Brain microvascular endothelial cell (primary cell): ENCODE data around the gene RCBTB1.

Source experiments
- DNase-seq: peaks from one replicate; pipeline ENCODE4 v3.0.0-alpha.2; 2020
- H3K27ac ChIP-seq: fragments of 250-450 bp; sonication (Bioruptor Pico); 2 replicates; pipeline ENCODE4 v1.5.1; 2020; ENCODE audit warnings: mild to moderate bottlenecking, moderate library complexity
- H3K27me3 ChIP-seq: fragments of 250-450 bp; sonication (Bioruptor Pico); replicated peaks from 2 replicates; pipeline ENCODE4 v1.5.1; 2020; ENCODE audit warnings: mild to moderate bottlenecking
- H3K36me3 ChIP-seq: fragments of 250-450 bp; sonication (Bioruptor Pico); replicated peaks from 2 replicates; pipeline ENCODE4 v1.5.1; 2020; ENCODE audit warnings: mild to moderate bottlenecking
- H3K4me3 ChIP-seq: 2 replicates; pipeline ENCODE4 v1.5.1; 2011; ENCODE audit warnings: low read depth, mild to moderate bottlenecking, control low read depth, low read length, moderate library complexity
- CTCF ChIP-seq: IDR thresholded peaks from 2 replicates; pipeline ENCODE4 v1.5.1; 2011; ENCODE audit warnings: low read depth, mild to moderate bottlenecking, moderate library complexity, low read length, control low read depth, inconsistent platforms; ENCODE audit errors: missing control alignments
- in situ Hi-C: cut with HindIII; loops from 2 replicates; pipeline ENCODE4 v1.10.0; 2017; ENCODE audit warnings: low sequenced_read_pairs, low pct_ligation_motif_present

Gene RCBTB1

DNA sequence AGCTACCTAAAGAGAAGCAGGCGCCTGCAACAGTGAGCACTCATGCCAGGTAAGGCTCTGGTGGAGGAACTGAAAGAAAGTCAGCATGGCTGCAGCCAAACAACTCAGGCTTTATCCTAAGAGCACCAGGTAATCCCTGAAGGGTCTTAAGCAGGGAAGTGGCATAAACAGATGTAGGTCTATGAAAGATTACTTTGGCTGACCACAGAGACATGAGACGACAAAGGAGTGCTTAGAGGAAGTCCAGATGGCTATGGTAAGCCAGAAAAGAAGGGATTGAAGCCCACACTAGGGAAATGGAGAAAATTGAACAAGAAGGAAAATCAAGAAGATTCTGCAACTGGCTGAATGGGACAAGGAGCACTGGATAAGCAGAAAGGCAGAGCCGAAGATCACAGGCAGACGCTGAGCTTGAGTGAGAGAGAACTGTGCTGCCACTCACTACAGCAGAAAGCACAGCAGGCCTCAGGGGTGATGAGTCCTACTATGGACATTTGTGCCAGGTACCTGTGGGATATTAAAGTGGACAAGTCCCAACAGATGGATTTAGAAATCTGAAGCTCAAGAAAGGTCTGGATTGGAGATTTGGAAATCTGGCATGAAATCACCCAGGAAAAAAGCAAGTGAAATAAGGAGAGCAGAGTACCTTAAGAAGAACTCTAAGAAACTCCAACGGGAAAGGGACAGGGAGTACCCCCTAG is 4.2 kb downstream of the RCBTB1 start:
- in situ Hi-C loops, result no loop called here
- peaks cover 10% of the 10 kb centered on the region for H3K36me3 ChIP-seq
- no peak overlapping the region for H3K4me3 ChIP-seq
- no peak for TF ChIP-seq CTCF
- no peak overlapping the region for H3K27ac ChIP-seq
- no peak for DNase-seq
- no peaks in the 10 kb centered on the region for H3K27me3 ChIP-seq

GRCh38 chr13:49579501-49579900 is 5.9 kb downstream of the RCBTB1 start:
- in situ Hi-C loops, result no loop called here
- Histone ChIP-seq H3K27ac (no peak overlapping the region), H3K4me3 (no peak overlapping the region), H3K27me3 (no peaks in the 10 kb centered on the region), H3K36me3 (peaks cover 10% of the 10 kb centered on the region)
- no peak for TF ChIP-seq CTCF
- no peak for DNase-seq

DNA sequence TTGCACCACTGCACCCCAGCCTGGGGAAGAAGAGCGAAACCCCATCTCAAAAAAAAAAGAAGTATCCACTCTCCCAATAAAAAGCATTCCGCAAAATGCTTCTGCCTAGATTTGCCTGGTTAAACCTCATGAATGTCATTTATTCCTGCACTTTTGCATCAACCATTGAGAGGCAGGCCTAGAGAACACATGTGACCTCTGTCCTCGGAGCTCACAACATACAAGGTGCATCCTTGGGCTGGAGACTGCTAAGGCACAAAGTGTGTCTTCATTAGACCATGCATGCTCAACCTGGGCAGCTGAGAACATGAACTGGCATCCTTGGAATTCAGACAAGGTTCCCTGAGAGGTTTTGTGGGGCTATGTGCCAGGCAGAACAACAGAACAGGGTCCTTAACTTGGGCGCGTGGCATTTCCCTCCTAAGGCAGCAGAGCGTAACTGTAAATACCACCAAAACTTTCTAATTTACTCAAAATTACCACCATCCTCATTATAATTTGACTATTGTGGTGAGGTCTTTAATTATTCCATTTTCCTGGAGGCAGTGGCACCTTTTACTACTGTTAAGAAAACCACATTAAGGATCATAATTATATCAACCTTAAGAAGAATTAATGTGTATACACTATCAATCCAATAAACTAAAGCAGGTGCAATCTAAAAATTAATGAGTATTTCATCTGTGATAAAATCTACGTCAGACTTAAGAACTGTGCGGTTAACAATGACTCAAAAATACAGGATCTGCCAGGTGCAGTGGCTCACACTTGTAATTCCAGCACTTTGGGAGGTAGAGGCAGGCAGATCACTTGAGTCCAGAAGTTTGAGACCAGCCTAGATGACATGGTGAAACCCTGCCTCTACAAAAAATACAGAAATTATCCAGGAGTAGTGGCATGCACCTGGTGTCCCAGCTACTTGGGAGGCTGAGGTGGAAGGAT is 13.8 kb downstream of the RCBTB1 start:
- TF ChIP-seq CTCF, result no peak
- in situ Hi-C loops, result no loop called here
- DNase-seq, result no peak

GRCh38 chr13:49569993-49570689 is 15.2 kb downstream of the RCBTB1 start:
- TF ChIP-seq CTCF, result no peak
- no peak overlapping the region for H3K4me3 ChIP-seq
- in situ Hi-C loops, result no loop called here
- no peak overlapping the region for H3K27ac ChIP-seq
- no peaks in the 10 kb centered on the region for H3K27me3 ChIP-seq
- peaks cover 2% of the 10 kb centered on the region for H3K36me3 ChIP-seq
- no peak for DNase-seq

More for the DNA sequence above, 13.8 kb downstream of the RCBTB1 start:
- H3K36me3 ChIP-seq, result peaks cover 2% of the 10 kb centered on the region
- no peak overlapping the region for H3K4me3 ChIP-seq
- H3K27ac ChIP-seq, result no peak overlapping the region
- no peaks in the 10 kb centered on the region for H3K27me3 ChIP-seq

DNA sequence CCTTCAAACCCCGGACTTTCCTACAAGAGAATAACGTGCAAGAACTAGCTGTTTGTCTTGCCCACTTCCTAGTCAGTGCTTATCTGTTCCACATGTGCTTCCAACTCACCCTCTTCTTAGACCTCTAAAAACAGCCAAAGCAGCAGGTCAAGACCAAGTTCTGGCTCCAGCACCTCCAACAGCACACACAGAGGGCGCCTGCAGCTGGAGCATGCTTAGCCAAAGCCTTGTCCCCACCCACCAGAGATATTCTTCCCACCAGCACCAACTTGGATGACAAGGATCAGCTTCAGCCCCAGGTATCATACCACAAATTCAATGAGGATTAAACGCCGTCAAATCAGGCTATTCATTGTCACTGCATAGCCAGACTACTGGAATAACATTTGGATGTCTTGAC is 17.9 kb downstream of the RCBTB1 start:
- no peaks in the 10 kb centered on the region for H3K27me3 ChIP-seq
- peaks cover 2% of the 10 kb centered on the region for H3K36me3 ChIP-seq
- DNase-seq, result no peak
- no peak overlapping the region for H3K27ac ChIP-seq
- no peak overlapping the region for H3K4me3 ChIP-seq
- TF ChIP-seq CTCF, result no peak
- in situ Hi-C loops, result no loop called here
